ENCODE data around the gene TFB1M. TPM values are rescaled to one million over a fixed set of nuclear protein-coding genes. Genes with fewer than 3 reads are reported as not detected.
A peak's percentile ranks its signal among the peaks of the same experiment; 100 is the strongest.
"Not testable (repeated sequence)": the region's sequence is repeated elsewhere in the genome, so short reads cannot be mapped to it uniquely, and the experiment has no call there.

Gene TFB1M
- total RNA-seq, 2 donors from 2014 or later: 24.1 to 44.1 TPM

DNA sequence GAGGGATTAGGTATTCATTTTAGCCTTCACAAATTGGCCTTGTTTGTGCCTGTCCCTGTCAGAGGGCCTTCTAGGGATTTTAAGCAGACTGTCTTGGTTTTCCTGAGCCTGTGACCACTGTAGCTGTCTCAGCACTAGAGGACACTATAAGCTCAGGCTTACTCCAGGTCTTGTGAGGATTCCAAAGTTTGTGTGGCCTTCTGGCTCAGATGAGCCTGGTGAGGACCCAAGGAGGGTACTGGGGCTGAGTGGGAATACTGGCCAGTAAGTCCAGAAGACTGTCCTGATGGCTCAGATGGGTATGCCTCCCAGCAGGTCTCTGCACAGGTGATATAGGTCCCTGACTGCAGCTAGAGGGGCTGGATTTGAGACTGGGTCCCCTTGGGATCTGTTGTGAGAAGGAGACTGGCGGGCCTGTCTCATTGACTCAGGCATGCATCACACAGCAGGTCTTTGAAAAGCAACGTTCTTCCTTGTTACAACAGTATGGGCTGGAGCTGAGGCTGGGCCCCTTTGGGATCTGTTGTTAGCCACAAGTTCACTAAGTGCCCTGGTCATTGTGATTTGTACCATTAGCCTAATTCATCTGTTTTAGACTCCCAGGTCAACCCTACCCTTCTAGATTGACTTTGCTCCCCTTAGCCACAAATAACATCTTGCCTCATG lies 26.3 kb upstream of the TFB1M start:
- no peak overlapping the region for H3K4me3 Mint-ChIP-seq
- DNase-seq (ENCODE audit: low spot score) (no peak), ATAC-seq (peak in 1 of 2 donors; percentile 20)
- H3K36me3 Mint-ChIP-seq: peaks cover 22% of the 10 kb centered on the region
- H3K9me3 Mint-ChIP-seq: peaks cover 10% of the 10 kb centered on the region
- H3K27ac Mint-ChIP-seq: no peak overlapping the region
- H3K4me1 Mint-ChIP-seq (ENCODE audit: low read depth in 2 of 2): peaks cover 0 to 7% of the 10 kb centered on the region in 2 donors
- H3K27me3 Mint-ChIP-seq: peaks cover 0 to 13% of the 10 kb centered on the region in 2 donors

GRCh38 chr6:155339929-155340328 lies 25.6 kb upstream of the TFB1M start:
- not testable (repeated sequence) for ATAC-seq; H3K4me1 Mint-ChIP-seq (ENCODE audit: low read depth in 2 of 2); H3K4me3 Mint-ChIP-seq; DNase-seq (ENCODE audit: low spot score); H3K9me3 Mint-ChIP-seq; H3K27ac Mint-ChIP-seq; H3K27me3 Mint-ChIP-seq
- peaks cover 17% of the 10 kb centered on the region for H3K36me3 Mint-ChIP-seq

DNA sequence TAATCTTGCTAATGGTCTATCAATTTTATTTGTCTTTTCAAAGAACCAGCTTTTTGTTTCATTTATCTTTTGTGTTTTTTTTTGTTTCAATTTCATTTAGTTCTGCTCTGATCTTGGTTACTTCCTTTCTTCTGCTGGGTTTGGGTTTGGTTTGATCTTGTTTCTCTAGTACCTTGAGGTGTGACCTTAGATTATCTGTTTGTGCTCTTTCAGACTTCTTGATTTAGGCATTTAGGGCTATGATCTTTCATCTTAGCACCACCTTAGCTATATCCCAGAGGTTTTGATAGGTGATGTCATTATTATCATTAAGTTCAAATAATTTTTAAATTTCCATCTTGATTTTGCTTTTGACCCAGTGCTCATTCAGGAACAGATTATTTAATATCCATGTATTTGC lies 24.0 kb upstream of the TFB1M start:
- ATAC-seq; H3K9me3 Mint-ChIP-seq; H3K4me1 Mint-ChIP-seq (ENCODE audit: low read depth in 2 of 2); DNase-seq (ENCODE audit: low spot score); H3K27ac Mint-ChIP-seq; H3K4me3 Mint-ChIP-seq: not testable (repeated sequence)
- Mint-ChIP-seq H3K36me3 (peaks cover 17% of the 10 kb centered on the region), H3K27me3 (peaks cover 2 to 11% of the 10 kb centered on the region in 2 donors)

- DNase-seq (ENCODE audit: low spot score): no peak
- ATAC-seq: no peak
- Mint-ChIP-seq H3K4me3 (no peak overlapping the region), H3K9me3 (peaks cover 7% of the 10 kb centered on the region), H3K36me3 (peaks cover 16% of the 10 kb centered on the region), H3K4me1 (ENCODE audit: low read depth in 2 of 2) (peaks cover 7% of the 10 kb centered on the region in 2 donors), H3K27ac (no peak overlapping the region), H3K27me3 (peaks cover 4 to 19% of the 10 kb centered on the region in 2 donors)
These were observed 21.0 kb upstream of the TFB1M start for GRCh38 chr6:155335265-155335664.

DNA sequence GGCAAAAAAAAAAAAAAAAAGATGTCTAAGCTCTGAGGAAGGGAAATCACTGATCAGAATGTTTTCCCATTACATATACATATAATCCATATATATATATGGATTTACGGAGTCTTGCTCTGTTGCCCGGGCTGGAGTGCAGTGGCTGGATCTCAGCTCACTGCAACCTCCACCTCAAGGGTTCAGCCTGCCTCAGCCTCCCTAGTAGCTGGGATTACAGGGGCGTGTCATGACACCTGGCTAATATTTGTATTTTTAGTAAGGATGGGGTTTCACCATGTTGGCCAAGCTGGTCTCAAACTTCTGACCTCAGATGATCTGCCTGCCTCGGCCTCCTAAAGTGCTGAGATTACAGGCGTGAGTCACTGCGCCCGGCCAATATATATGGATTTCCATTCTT lies 19.8 kb upstream of the TFB1M start:
- DNase-seq (ENCODE audit: low spot score); H3K36me3 Mint-ChIP-seq; H3K27ac Mint-ChIP-seq; H3K9me3 Mint-ChIP-seq; ATAC-seq; H3K4me3 Mint-ChIP-seq; H3K4me1 Mint-ChIP-seq (ENCODE audit: low read depth in 2 of 2): not testable (repeated sequence)
- H3K27me3 Mint-ChIP-seq: peaks cover 4 to 22% of the 10 kb centered on the region in 2 donors

DNA sequence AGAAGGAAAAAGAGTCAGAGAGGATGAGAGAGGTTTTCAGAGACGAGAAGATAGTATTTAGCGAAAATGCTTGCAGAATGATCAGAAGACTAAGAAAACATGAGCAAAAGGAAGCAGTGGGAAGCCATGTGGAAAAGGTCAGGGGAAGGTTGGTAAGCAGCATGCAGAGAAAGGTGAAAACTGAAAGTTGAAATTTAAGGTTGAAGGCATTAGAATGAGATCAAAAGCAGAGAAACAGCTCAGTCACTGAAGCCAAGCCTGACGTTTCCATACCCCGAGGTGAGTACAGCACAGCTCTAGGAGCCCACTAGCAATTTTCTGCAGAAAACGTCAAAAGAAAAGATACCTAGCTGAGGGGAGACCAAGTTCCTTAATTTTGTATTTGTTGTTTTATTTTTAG lies 19.1 kb upstream of the TFB1M start:
- H3K4me3 Mint-ChIP-seq: no peak overlapping the region
- DNase-seq (ENCODE audit: low spot score): no peak
- H3K27me3 Mint-ChIP-seq: peaks cover 4 to 20% of the 10 kb centered on the region in 2 donors
- H3K36me3 Mint-ChIP-seq: peaks cover 5% of the 10 kb centered on the region
- peaks cover 7% of the 10 kb centered on the region in 2 donors for H3K4me1 Mint-ChIP-seq (ENCODE audit: low read depth in 2 of 2)
- H3K9me3 Mint-ChIP-seq: peaks cover 7% of the 10 kb centered on the region
- no peak for ATAC-seq
- peak overlapping the region in 1 of 2 donors; percentile 28 for H3K27ac Mint-ChIP-seq

DNA sequence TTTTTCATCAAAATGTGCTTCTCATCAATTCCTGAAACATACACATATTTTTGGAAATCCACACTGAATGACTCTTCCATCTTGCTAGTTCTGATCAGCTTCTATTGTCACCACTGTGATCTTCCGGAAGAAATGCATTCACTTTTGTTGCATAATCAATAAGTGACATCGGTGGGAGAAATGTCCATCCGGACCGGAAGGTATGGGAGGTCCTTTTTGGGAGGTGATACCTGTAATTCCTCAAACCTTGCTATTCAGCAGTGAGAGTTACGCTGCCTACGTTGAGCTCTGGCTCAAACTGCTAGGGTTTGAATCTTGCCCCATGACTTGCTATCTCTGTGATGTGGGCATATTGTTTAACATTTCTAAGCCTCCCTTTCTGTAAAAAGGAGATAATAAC lies 16.6 kb upstream of the TFB1M start:
- ATAC-seq (no peak), DNase-seq (ENCODE audit: low spot score) (no peak)
- Mint-ChIP-seq H3K9me3 (peaks cover 3% of the 10 kb centered on the region), H3K4me1 (ENCODE audit: low read depth in 2 of 2) (peaks cover 7 to 12% of the 10 kb centered on the region in 2 donors), H3K4me3 (no peak overlapping the region), H3K27me3 (peaks cover 4 to 14% of the 10 kb centered on the region in 2 donors), H3K27ac (no peak overlapping the region), H3K36me3 (no peaks in the 10 kb centered on the region)

DNA sequence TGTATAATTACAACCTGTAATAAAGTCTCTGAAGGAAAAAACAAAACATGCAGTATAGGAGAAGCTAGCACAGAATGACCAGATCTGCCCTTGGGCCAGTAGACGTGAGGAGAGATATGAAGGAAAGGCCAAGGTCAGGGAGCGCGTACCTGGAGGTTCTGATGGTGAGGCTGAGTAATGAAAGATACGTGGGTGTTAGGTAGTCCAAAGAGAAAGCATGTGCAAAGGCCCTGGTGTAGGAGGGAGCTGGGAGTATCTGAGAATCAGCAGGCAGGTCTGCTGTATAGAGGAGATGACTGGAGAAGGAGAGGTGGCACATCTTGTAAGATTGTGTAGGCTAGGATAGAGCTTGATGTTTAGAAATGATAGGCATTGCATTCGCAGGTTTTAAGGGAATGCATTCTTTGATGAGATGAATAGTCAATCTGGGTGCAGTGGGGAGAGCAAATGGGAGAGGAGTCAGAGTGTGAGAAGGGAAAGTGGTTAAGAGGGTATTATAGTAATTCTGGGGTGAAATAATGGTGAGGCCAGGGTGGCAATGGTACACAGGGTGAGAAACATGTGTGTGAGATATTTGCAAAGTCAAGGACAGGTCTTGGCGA lies 15.9 kb upstream of the TFB1M start:
- H3K9me3 Mint-ChIP-seq: no peaks in the 10 kb centered on the region
- no peak for ATAC-seq
- peaks cover 4 to 14% of the 10 kb centered on the region in 2 donors for H3K27me3 Mint-ChIP-seq
- no peak for DNase-seq (ENCODE audit: low spot score)
- peaks cover 7 to 12% of the 10 kb centered on the region in 2 donors for H3K4me1 Mint-ChIP-seq (ENCODE audit: low read depth in 2 of 2)
- H3K4me3 Mint-ChIP-seq: no peak overlapping the region
- H3K27ac Mint-ChIP-seq: no peak overlapping the region
- no peaks in the 10 kb centered on the region for H3K36me3 Mint-ChIP-seq

GRCh38 chr6:155329460-155330132 lies 15.3 kb upstream of the TFB1M start:
- peaks cover 7 to 12% of the 10 kb centered on the region in 2 donors for H3K4me1 Mint-ChIP-seq (ENCODE audit: low read depth in 2 of 2)
- no peaks in the 10 kb centered on the region for H3K36me3 Mint-ChIP-seq
- no peaks in the 10 kb centered on the region for H3K9me3 Mint-ChIP-seq
- H3K4me3 Mint-ChIP-seq: no peak overlapping the region
- H3K27ac Mint-ChIP-seq: no peak overlapping the region
- no peak for ATAC-seq
- H3K27me3 Mint-ChIP-seq: peaks cover 4 to 14% of the 10 kb centered on the region in 2 donors
- no peak for DNase-seq (ENCODE audit: low spot score)

GRCh38 chr6:155328539-155329459 lies 14.5 kb upstream of the TFB1M start:
- Mint-ChIP-seq H3K9me3 (no peaks in the 10 kb centered on the region), H3K27ac (no peak overlapping the region), H3K27me3 (peaks cover 4 to 14% of the 10 kb centered on the region in 2 donors), H3K4me3 (no peak overlapping the region), H3K4me1 (ENCODE audit: low read depth in 2 of 2) (peaks cover 7 to 12% of the 10 kb centered on the region in 2 donors), H3K36me3 (no peaks in the 10 kb centered on the region)
- no peak for ATAC-seq
- DNase-seq (ENCODE audit: low spot score): no peak

DNA sequence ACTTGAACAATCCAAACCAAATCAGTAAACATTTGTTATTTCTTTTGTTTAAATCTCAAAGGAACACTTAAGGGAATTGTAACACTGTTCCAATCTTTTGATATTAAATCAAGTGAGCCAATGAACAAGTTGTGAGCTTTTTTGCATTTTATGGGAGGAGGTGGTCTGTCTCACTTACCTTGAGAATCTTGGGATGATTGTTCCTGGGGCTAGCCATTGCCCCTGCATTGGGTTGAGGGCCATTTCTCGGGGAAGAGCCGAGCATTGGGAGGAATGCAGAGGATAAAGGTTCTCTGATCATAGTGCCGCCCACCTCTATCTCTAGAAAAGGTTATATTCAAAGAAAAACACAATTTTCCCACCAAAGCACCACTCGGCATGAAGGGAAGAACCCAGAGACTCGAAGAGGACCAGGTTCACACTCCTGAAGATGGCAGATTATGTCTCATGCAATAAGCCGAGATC lies 13.8 kb upstream of the TFB1M start:
- peaks cover 2 to 9% of the 10 kb centered on the region in 2 donors for H3K27me3 Mint-ChIP-seq
- no peak for DNase-seq (ENCODE audit: low spot score)
- no peak overlapping the region for H3K4me3 Mint-ChIP-seq
- peak overlapping the region in 1 of 2 donors; percentile 7 for H3K27ac Mint-ChIP-seq
- H3K36me3 Mint-ChIP-seq: no peaks in the 10 kb centered on the region
- H3K4me1 Mint-ChIP-seq (ENCODE audit: low read depth in 2 of 2): peaks cover 3 to 6% of the 10 kb centered on the region in 2 donors
- no peak for ATAC-seq
- H3K9me3 Mint-ChIP-seq: no peaks in the 10 kb centered on the region

DNA sequence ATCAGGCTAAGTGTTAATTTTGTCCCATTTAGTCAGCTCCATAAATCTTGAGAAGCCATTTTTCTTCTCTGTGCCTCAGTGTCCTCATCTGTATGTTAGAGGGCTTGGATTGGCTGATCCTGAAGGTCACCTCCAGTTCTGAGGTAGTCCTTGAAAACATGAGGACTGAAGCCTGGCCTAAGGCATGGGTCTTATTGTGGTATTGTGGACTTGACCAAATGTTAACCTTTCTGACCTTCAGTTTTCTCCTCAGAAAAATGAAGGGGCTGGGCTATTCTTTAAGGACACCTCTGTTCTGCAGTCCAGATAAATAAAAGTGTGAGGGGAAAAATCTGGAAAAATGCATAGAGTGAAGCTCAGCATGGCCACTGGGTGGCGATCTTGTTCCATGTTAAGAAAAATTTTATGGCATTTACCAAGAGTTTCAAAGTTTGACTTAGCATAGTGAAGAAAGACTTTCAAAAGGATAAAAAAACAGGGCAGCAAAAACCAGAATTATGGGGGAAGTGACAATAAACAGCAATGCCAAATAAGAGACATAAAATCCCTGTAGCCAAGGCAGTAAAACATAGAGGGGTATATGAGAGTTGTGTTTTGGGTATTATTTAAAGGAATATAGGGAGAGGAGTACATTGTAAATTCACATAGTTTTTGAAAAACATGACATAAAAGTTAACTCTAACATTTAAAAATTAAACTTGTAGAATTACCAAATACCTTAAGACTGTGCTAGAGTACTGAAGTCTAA lies 13.2 kb upstream of the TFB1M start:
- H3K4me1 Mint-ChIP-seq (ENCODE audit: low read depth in 2 of 2): peaks cover 3 to 5% of the 10 kb centered on the region in 2 donors
- H3K27me3 Mint-ChIP-seq: peaks cover 2 to 7% of the 10 kb centered on the region in 2 donors
- no peaks in the 10 kb centered on the region for H3K9me3 Mint-ChIP-seq
- DNase-seq (ENCODE audit: low spot score) (peak; percentile 66), ATAC-seq (no peak)
- H3K4me3 Mint-ChIP-seq: no peak overlapping the region
- H3K36me3 Mint-ChIP-seq: no peaks in the 10 kb centered on the region
- H3K27ac Mint-ChIP-seq: peak overlapping the region in 1 of 2 donors; percentile 7

Measured in natural killer cell treated with Interleukin-12 subunit alpha and Interleukin-12 subunit beta and Interleukin-15 and Interleukin-18, amount 100 ng/mL, for 72 hours (primary cell).